GM19395 (cell line): ENCODE measurements around the gene SUB1.
"Not testable (repeated sequence)": the region's sequence is repeated elsewhere in the genome, so short reads cannot be mapped to it uniquely, and the experiment has no call there.

Experiments used
- ATAC-seq: cut with Tn5 transposase; IDR thresholded peaks from one replicate; pipeline ENCODE4 v1.9.1; 2021; ENCODE audit warnings: mild to moderate bottlenecking, moderate library complexity; ENCODE audit not compliant: unreplicated experiment

SUB1 gene

GRCh38 chr5:32585446-32586275, at the start of gene SUB1:
SUB1 (plus strand) TSS chr5:32585557; CDS start chr5:32588513, 2,956 bp downstream.
- ATAC-seq = peak; percentile 57

GRCh38 chr5:32536246-32536645, 49.1 kb upstream of the SUB1 start:
- no peak for ATAC-seq

GRCh38 chr5:32537437-32538029, 47.8 kb upstream of the SUB1 start:
- ATAC-seq = peak; percentile 31

GRCh38 chr5:32538031-32538547, 47.3 kb upstream of the SUB1 start:
- ATAC-seq = peak; percentile 70

GRCh38 chr5:32539981-32540845, 45.1 kb upstream of the SUB1 start:
- ATAC-seq = no peak

- ATAC-seq = no peak
Measured at GRCh38 chr5:32541241-32541640, 44.1 kb upstream of the SUB1 start.

- ATAC-seq = peak; percentile 74
Measured at GRCh38 chr5:32542216-32543059, 42.9 kb upstream of the SUB1 start.

- no peak for ATAC-seq
Measured at GRCh38 chr5:32543291-32543690, 42.1 kb upstream of the SUB1 start.

GRCh38 chr5:32545102-32545800, 40.1 kb upstream of the SUB1 start:
- ATAC-seq = no peak

- ATAC-seq = no peak
Measured at GRCh38 chr5:32551194-32551593, 34.2 kb upstream of the SUB1 start.

- ATAC-seq = no peak
Measured at GRCh38 chr5:32551865-32552264, 33.5 kb upstream of the SUB1 start.

- not testable (repeated sequence) for ATAC-seq
Measured at GRCh38 chr5:32552491-32552890, 32.9 kb upstream of the SUB1 start.

- ATAC-seq = no peak
Measured at GRCh38 chr5:32552936-32553335, 32.4 kb upstream of the SUB1 start.

GRCh38 chr5:32554181-32554780, 31.1 kb upstream of the SUB1 start:
- ATAC-seq = not testable (repeated sequence)

- ATAC-seq = not testable (repeated sequence)
Measured at GRCh38 chr5:32556543-32556942, 28.8 kb upstream of the SUB1 start.

- no peak for ATAC-seq
Measured at GRCh38 chr5:32559411-32559810, 25.9 kb upstream of the SUB1 start.

GRCh38 chr5:32559921-32560320, 25.4 kb upstream of the SUB1 start:
- no peak for ATAC-seq

GRCh38 chr5:32562056-32562455, 23.3 kb upstream of the SUB1 start:
- ATAC-seq = no peak

- ATAC-seq = no peak
Measured at GRCh38 chr5:32562843-32563242, 22.5 kb upstream of the SUB1 start.
